ENCODE data around the gene NRDC.
"Not testable (repeated sequence)": the region's sequence is repeated elsewhere in the genome, so short reads cannot be mapped to it uniquely, and the experiment has no call there.

NRDC gene

DNA sequence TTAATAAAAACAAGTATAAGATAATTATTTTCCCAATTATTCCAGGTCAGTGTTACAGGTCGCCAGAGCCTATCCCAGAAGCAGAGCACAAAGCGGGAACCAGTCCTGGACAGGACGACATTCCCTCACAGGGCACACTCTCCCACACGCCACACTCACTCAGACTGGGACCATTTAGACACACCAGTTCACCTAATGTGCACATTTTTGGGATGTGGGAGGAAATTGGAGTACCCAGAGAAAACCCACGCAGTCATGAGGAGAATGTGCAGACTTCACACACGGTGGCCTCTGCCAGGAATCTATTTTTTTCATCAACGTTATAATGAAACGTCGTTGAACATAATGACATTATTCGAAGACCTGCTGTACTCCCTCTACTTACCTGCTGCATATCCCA is 20.5 kb upstream of the NRDC start:
- no peak overlapping the region for H3K4me3 ChIP-seq (ENCODE audit: low read length)
- no peak for DNase-seq (ENCODE audit: low read depth, low spot score)

DNA sequence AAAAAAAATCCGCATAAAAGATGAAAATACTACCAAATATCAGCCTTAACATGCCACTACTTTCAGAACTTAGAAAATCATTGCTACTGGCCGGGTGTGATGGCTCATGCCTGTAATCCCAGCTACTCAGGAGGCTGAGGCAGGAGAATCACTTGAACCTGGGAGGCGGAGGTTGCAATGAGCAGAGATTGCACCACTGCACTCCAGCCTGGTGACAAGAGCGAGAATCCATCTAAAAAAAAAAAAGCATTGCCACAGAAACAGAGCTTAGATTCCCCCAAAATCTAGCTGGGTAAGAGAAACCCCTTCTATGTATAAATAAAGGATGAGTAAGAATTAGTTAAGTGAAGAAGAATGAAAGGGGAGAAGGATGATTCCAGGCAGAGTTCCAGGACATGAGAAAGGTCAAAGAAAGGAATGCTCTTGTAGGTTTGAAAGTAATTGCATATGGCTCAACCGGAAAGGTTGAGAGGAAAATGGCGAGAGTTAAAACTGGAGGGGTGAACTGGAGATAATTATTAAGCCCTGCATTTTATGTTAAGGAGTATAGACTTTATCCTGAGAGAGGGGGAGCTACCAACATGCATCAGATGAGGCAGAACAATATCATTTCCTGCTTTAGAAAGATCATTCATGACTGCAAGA is 19.7 kb upstream of the NRDC start:
- H3K4me3 ChIP-seq (ENCODE audit: low read length), result no peak overlapping the region
- DNase-seq (ENCODE audit: low read depth, low spot score), result no peak

DNA sequence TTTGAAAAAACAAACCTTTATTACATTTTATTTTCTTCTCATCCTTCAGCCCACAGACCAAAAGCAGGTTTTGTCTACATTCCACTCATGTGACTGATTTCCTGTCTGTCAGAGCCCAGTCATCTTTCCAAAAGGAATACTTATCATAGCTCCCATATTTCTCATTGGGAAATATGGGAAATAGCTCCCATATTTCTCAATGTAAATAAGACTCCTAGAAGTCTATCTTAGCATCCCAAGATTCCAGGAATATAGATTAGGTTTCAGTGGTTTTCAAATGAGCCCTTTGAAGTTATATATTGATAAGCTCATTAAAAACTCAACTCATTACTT is 19.1 kb upstream of the NRDC start:
- no peak overlapping the region for H3K4me3 ChIP-seq (ENCODE audit: low read length)
- DNase-seq (ENCODE audit: low read depth, low spot score), result no peak

DNA sequence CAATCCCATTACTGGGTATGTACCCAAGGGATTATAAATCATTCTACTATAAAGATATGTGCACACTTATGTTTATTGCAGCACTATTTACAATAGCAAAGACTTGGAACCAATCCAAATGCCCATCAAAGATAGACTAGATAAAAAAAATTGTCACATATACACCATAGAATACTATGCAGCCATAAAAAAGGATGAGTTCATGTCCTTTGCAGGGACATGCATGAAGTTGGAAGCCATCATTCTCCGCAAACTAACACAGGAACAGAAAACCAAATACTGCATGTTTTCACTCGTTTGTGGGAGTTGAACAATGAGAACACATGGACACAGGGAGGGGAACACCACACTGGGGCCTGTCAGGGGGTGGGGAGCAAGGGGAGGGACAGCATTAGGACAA is 16.2 kb upstream of the NRDC start:
- not testable (repeated sequence) for DNase-seq (ENCODE audit: low read depth, low spot score); H3K4me3 ChIP-seq (ENCODE audit: low read length)

DNA sequence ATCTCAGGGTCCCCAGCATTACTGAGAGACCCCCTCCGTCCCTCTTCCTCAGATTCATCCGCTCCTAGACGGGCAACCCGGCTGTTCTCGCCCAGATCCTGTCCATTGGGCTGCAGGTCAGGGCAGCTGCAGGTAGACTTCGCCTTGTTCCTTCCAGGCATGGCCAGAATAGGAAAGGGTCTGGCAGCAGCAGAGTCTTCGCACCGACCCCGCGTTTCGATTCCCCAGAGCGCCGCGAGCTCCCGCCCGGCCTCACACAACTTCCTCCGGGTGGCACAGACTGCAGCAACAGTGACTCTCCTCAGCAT is 265 bp downstream of the NRDC start:
- no peak for DNase-seq (ENCODE audit: low read depth, low spot score)
- peak overlapping the region; percentile 80 for H3K4me3 ChIP-seq (ENCODE audit: low read length)

DNA sequence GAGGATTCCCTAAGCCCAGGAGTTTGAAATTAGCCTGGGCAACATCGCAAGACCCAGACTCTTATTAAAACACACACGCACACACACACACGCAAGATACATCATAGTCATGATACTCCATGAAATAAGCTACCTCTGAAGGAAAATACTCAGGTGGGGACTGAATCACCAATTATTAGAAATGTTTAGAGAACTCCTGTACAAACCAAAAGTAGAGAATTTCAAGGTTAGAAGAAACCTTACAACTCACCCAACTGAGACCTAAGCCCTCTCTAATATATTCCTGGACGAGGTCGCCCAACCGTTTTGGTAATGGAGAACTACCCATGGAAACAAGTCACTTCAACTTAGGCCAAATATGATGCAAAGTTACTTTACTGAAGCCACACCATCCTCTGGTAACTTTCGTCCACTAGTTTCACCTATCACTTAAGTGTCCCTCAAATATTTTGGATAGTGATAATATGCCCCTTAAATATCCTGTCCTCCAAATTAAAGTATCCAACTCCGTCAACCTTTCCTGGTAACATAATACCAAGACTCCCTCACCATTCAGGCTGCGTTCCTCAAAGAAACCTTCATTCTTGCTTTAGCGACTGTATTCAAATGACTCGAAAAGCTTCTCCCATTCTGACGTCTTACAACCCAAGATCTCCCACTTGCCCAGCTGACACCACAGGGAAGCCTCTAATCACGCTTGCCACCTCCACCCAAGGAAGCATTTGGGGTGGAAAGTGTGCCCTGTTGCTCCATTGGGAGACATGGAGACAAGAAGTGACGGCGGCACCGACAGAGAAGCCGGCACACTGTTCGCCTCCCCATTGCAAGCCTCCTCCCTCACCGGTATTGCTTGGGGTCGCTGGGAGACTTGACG is 856 bp downstream of the NRDC start:
- H3K4me3 ChIP-seq (ENCODE audit: low read length), result peak overlapping the region; percentile 80
- no peak for DNase-seq (ENCODE audit: low read depth, low spot score)

DNA sequence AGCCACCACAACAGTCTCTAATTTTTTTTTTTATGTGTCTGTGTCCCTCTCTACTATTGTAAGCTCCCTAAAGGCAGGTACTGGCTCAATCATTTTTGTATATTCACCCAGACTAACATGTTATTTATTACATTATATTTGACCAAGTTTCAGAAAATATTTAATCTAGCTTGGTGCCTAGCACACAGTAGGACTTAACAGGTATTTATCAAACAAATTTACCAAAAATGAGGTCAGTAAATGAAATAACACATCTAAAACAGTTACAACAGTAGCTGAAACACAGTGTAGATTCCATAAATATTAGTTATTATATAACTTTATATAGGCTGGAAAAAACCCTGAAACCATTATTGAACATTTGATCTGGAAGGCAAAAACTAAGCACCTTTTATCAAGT is 2.7 kb downstream of the NRDC start:
- H3K4me3 ChIP-seq (ENCODE audit: low read length), result no peak overlapping the region
- no peak for DNase-seq (ENCODE audit: low read depth, low spot score)

DNA sequence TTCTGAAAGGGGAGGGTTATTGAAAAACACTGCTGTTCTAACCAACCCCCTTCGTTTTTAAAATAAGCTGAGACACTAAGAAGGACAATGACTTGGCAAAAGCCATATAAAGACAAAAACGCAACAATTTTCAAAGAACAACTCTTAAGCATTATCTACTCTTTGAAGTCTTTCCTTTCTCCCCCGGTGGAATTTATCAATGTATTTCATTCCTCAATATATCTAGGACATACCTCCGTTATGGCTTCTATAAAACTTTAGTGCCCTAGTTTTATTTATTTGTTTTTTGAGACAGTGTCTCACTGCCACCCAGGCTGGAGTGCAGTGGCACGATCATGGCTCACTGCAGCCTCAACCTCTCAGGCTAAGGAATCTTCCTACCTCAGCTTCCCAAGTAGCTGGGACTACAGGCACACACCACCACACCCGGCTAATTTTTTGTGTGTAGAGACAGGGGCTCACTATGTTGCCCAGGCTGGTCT is 3.2 kb downstream of the NRDC start:
- no peak overlapping the region for H3K4me3 ChIP-seq (ENCODE audit: low read length)
- no peak for DNase-seq (ENCODE audit: low read depth, low spot score)

DNA sequence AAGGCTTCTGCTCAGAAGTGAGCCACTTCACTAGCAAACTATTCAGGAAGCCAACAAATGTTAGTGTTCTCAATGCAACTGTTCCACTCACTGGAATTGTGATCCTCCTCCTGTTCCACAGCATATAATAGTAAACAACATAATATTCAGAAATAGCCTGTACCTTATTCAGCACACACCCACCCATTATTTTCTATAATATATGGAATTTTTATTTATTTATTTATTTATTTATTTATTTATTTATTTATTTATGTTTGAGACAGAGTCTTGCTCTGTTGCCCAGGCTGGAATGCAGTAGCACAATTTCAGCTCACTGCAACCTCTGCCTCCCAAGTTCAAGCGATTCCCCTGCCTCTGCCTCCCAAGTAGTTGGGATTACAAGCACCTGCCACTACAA is 5.3 kb downstream of the NRDC start:
- not testable (repeated sequence) for H3K4me3 ChIP-seq (ENCODE audit: low read length)

DNA sequence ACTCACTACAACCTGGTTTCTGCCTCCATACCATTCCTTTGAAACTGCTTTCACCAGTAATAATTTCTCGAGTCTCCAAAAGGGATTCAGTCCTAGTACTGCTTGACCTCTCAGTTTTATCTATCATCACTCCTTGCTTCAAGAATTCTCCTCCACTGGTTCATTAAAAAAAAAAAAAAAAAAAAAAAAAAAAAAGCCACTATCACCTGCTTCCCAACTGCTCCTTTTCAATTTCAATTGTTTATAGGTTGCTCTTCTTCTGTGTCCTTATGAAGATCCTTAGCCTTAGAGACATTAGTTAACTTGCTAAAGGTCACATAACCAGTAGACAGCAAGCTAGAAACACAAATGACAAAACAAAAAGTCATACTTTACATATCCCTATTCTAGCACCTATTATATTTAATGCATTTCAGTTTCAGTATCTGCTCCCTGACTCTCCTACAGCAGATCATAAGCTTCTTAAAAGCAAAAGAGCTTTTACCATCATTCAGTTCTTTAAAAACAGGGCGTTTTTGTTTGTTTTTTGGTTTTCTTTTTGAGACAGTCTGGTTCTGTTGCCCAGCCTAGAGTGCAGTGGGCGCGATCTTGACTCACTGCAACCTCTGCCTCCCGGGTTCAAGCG is 7.1 kb downstream of the NRDC start:
- H3K4me3 ChIP-seq (ENCODE audit: low read length), result no peak overlapping the region
- no peak for DNase-seq (ENCODE audit: low read depth, low spot score)

More for the DNA sequence above, 5.3 kb downstream of the NRDC start:
- DNase-seq (ENCODE audit: low read depth, low spot score), result not testable (repeated sequence)

DNA sequence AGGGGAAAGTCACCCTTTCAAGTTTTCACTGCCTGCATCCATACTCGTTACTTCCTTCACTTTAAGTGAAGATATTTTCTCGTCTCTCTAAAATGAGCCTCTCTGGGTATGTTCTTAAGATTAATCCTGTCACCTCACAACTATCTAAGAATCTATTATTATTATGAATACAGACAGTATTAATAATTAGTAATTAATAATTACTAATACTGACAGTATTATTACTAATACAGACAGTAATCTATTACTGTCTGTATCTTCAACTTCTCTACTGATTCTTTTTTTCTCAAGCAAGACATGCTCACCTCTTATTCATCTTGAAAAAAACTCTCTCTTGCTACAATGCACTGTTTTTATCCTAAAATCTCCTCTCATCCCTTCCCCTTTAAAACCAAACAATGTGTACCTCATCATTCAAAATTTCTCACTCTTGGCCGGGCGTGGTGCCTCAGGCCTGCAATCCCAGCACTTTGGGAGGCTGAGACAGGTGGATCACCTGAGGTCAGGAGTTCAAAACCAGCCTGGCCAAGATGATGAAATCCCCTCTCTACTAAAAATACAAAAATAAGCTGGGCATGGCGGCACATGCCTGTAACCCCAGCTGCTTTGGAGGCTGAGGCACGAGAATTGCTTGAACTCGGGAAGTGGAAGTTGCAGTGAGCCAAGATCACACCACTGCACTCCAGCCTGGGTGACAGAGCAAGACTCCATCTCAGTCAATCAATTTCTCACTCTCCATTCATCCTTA is 7.8 kb downstream of the NRDC start:
- H3K4me3 ChIP-seq (ENCODE audit: low read length), result no peak overlapping the region
- DNase-seq (ENCODE audit: low read depth, low spot score), result no peak

DNA sequence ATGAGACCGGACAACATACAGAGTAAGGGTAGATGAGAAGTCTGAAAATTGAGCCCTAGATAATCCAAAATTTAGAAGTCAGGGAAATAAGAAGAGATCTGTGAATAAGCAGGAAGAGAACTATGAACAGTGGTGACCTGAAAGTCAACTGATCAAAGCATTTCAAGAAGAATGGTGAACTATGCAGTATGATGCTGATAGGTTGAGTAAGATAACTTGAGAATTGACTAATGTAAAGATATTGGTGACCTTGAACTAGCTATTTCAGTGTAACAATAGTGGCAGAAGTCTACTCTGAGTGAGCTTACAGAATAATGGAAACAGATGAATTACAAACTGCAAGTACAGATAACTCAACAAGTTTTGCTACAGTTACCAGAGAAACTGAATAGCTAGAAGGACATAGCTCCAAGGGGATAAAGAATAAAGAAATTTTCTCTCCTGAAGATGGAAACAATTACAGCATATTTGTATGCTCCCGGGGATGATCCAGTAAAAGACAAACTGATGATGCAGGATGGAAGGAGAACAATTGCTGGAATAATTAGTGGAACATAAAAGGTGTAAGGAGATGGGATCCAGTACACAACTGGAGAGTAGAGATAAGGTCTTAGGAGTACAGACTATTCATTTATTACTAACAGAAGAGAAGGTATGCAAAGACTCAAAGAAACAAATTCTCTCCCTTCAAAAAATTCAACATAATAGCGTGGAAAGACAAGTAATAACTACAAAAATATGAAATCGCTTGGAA is 10.9 kb downstream of the NRDC start:
- no peak for DNase-seq (ENCODE audit: low read depth, low spot score)
- no peak overlapping the region for H3K4me3 ChIP-seq (ENCODE audit: low read length)

DNA sequence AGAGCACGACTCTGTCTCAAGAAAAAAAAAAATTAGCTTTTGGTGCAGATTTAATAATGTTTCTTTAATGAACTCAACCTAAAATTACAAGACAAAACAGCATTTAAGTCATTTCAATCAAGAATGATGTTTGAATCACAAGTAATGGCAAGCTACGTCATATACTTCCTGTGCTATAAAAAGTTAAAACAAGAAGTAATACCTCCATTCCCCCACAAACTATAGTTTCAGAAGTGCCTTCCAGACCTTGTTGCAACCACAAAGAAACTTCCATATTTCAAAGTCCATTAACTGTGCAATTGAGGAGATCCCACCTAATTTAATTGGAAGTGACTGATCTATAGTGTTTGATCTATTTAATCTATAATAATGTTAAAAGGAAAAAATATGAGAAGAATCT is 15.1 kb downstream of the NRDC start:
- H3K4me3 ChIP-seq (ENCODE audit: low read length), result no peak overlapping the region
- DNase-seq (ENCODE audit: low read depth, low spot score), result no peak

DNA sequence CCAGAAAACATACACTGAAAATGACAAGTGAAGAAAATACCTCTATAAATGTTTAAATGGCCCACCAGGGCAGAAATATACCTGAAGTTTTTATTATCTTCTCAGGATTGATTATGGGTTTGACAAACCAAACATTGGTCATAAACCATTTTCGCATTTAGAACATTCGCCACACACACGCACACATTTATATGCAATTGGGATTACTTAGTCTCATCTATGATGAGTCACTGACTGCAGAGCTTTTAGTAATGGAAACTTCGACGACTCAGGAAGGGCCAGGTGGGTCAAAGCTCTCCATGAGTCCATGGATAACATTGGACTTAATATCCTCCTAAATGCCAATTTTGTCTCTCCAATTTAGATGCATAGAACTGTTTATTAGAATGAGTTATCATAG is 16.9 kb downstream of the NRDC start:
- H3K4me3 ChIP-seq (ENCODE audit: low read length), result no peak overlapping the region
- no peak for DNase-seq (ENCODE audit: low read depth, low spot score)

DNA sequence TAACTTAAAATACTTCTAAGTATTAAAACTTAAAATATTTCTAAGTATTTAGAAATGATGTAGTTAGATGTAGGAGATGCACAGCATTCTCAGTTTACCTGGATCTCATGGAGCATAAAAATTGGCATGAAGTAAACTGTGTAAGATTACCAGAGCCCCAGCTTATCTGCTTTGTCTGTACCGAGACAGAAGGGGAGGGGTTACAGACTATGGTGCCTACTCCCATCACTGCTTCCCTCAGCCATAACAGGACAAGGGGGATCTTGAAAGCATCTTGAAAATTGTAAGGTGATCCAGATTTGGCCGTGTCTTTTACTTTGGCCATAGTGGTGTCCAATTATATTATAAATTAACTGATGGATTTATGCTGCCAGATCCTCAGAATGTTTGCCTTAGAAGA is 18.8 kb downstream of the NRDC start:
- H3K4me3 ChIP-seq (ENCODE audit: low read length), result no peak overlapping the region
- DNase-seq (ENCODE audit: low read depth, low spot score), result no peak

DNA sequence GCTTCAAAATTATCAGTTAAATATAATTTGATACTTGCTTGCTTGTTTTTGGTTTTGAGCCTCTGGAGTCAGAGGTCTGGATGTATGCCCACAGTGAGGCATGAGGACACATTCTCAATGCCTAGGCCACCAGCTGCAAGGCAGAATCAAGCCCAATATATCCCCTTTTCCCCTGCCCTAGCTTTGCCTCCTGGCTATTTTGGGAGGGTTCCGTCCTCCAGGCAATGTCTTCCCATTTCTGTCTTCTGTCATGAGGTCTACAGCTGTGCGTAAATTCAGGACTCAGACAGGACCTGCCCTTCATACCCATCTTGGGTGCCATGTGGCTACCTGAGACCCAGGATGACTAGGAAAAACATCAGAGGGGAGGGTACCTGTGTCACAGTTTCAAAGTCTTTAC is 19.2 kb downstream of the NRDC start:
- no peak for DNase-seq (ENCODE audit: low read depth, low spot score)
- H3K4me3 ChIP-seq (ENCODE audit: low read length), result no peak overlapping the region

DNA sequence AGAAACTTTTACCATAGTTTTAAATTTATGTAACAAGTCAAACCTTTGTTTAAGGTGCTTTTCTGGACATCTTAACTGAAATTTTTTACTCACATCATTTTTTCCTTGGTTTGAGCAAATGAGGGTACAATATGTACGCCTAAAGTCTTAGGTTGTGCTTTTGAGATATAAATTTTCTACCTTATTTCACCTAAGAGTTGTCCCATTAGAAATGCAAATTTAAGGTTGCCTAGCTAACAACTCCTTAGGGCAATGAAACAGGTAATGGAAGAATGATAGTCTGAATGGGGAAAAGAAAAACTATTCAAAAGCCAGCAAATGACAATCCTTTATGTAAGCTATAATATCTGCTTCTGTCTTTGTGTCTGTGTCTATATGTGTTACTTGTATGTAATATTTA is 19.6 kb downstream of the NRDC start:
- DNase-seq (ENCODE audit: low read depth, low spot score), result no peak
- no peak overlapping the region for H3K4me3 ChIP-seq (ENCODE audit: low read length)

DNA sequence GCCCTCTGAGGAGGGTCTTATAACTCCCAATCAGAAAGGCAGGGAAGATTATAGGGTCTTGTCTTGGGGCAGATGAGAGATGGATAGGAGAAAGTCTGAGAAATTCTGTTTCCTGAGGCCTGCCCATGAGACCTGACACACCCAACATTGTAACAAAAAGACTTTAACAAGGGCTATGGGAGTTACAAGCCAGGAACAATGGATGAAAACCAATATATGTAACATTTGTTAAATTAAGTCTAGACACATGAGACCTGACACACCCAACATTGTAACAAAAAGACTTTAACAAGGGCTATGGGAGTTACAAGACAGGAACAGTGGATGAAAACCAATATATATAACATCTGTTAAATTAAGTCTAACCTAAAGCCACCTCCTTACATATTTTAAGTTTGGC is 21.8 kb downstream of the NRDC start:
- H3K4me3 ChIP-seq (ENCODE audit: low read length), result no peak overlapping the region
- no peak for DNase-seq (ENCODE audit: low read depth, low spot score)

DNA sequence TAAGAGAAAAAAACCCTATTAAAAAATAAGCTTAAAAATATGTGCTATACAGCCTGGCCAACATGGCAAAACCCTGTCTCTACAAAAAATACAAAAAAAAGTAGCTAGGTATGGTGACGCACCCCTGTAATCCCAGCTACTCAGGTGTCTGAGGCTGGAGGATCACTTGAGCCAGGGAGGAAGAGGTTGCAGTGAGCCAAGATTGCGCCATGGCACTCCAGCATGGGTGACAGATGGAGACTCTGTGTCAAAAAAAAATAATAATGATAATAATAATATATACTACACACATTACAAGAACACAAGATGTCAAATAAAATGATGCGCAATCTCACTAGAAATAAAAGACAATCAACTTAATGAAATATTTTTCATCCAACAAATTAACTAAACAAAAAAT is 22.9 kb downstream of the NRDC start:
- DNase-seq (ENCODE audit: low read depth, low spot score), result no peak
- no peak overlapping the region for H3K4me3 ChIP-seq (ENCODE audit: low read length)
